H9 (cell line): ENCODE data around the gene PDXP. TPM values are rescaled to one million over a fixed set of nuclear protein-coding genes. Genes with fewer than 3 reads are reported as not detected.

Source experiments
- DNase-seq: peaks from one replicate; pipeline ENCODE4 v3.0.0-alpha.2; 2017
- H2AFZ ChIP-seq: one replicate; pipeline ENCODE4 v1.6.1; 2013; ENCODE audit warnings: mild to moderate bottlenecking, low read length, control low read depth, moderate library complexity
- H2AK5ac ChIP-seq: 2 replicates; pipeline ENCODE4 v1.6.1; 2013; ENCODE audit warnings: low read length, control low read depth, mixed read lengths; ENCODE audit not compliant: insufficient read length
- H2BK120ac ChIP-seq: one replicate; pipeline ENCODE4 v1.6.1; 2013; ENCODE audit warnings: low read depth, mild to moderate bottlenecking, low read length, control low read depth, inconsistent platforms; ENCODE audit not compliant: poor library complexity, severe bottlenecking
- H2BK12ac ChIP-seq: 2 replicates; pipeline ENCODE4 v1.6.1; 2013; ENCODE audit warnings: low read length, control low read depth, mixed read lengths, low read depth; ENCODE audit not compliant: insufficient read length
- H2BK15ac ChIP-seq: 2 replicates; pipeline ENCODE4 v1.6.1; 2013; ENCODE audit warnings: low read depth, low read length, control low read depth
- H2BK20ac ChIP-seq: one replicate; pipeline ENCODE4 v1.6.1; 2013; ENCODE audit warnings: low read depth, mild to moderate bottlenecking, low read length, control low read depth, inconsistent platforms; ENCODE audit not compliant: poor library complexity, severe bottlenecking
- H2BK5ac ChIP-seq: 2 replicates; pipeline ENCODE4 v1.6.1; 2013; ENCODE audit warnings: low read length, control low read depth, mixed read lengths; ENCODE audit not compliant: insufficient read length
- H3K14ac ChIP-seq: 2 replicates; pipeline ENCODE4 v1.6.1; 2013; ENCODE audit warnings: low read length, control low read depth; ENCODE audit not compliant: insufficient read depth
- H3K18ac ChIP-seq: 2 replicates; pipeline ENCODE4 v1.6.1; 2013; ENCODE audit warnings: low read depth, mild to moderate bottlenecking, mixed read lengths, low read length, control low read depth; ENCODE audit not compliant: insufficient read length
- H3K23ac ChIP-seq: 2 replicates; pipeline ENCODE4 v1.6.1; 2013; ENCODE audit warnings: low read length, control low read depth, mixed read lengths, low read depth; ENCODE audit not compliant: insufficient read length
- H3K23me2 ChIP-seq: 2 replicates; pipeline ENCODE4 v1.6.1; 2013; ENCODE audit warnings: low read depth, mild to moderate bottlenecking, mixed read lengths, low read length, control low read depth; ENCODE audit not compliant: insufficient read length, poor library complexity, severe bottlenecking
- H3K27ac ChIP-seq: 2 replicates; pipeline ENCODE4 v1.5.1; 2013; ENCODE audit warnings: low read length, control low read depth, mixed read lengths, low read depth; ENCODE audit not compliant: insufficient read length
- H3K27me3 ChIP-seq: 2 replicates; pipeline ENCODE4 v1.6.1; 2013; ENCODE audit warnings: low read length, control low read depth, inconsistent platforms; ENCODE audit not compliant: insufficient read depth
- H3K4ac ChIP-seq: 2 replicates; pipeline ENCODE4 v1.6.1; 2013; ENCODE audit warnings: low read depth, mild to moderate bottlenecking, control low read depth, inconsistent platforms, low read length, moderate library complexity
- H3K4me1 ChIP-seq: 2 replicates; pipeline ENCODE4 v1.6.1; 2013; ENCODE audit warnings: low read length, control low read depth, inconsistent platforms; ENCODE audit not compliant: insufficient read depth
- H3K4me2 ChIP-seq: 2 replicates; pipeline ENCODE4 v1.6.1; 2013; ENCODE audit warnings: low read length, control low read depth, mixed read lengths; ENCODE audit not compliant: insufficient read length, insufficient read depth
- H3K56ac ChIP-seq: 2 replicates; pipeline ENCODE4 v1.6.1; 2013; ENCODE audit warnings: low read depth, mild to moderate bottlenecking, mixed read lengths, low read length, control low read depth; ENCODE audit not compliant: insufficient read length
- H3K79me1 ChIP-seq: 2 replicates; pipeline ENCODE4 v1.6.1; 2013; ENCODE audit warnings: low read depth, mild to moderate bottlenecking, moderate library complexity, low read length, control low read depth, inconsistent platforms; ENCODE audit not compliant: insufficient read depth, poor library complexity, severe bottlenecking
- H3K79me2 ChIP-seq: 2 replicates; pipeline ENCODE4 v1.6.1; 2013; ENCODE audit warnings: low read length, control low read depth, inconsistent platforms; ENCODE audit not compliant: insufficient read depth
- H3K9ac ChIP-seq: 2 replicates; pipeline ENCODE4 v1.6.1; 2013; ENCODE audit warnings: low read length, control low read depth, mixed read lengths; ENCODE audit not compliant: insufficient read length; ENCODE audit errors: extremely low read depth
- H3K9me3 ChIP-seq: one replicate; pipeline ENCODE4 v1.6.1; 2013; ENCODE audit warnings: low read depth, low read length, inconsistent platforms; ENCODE audit not compliant: control insufficient read depth
- H3T11ph ChIP-seq: one replicate; pipeline ENCODE4 v1.6.1; 2013; ENCODE audit warnings: mild to moderate bottlenecking, low read length, control low read depth, inconsistent platforms
- H4K20me1 ChIP-seq: one replicate; pipeline ENCODE4 v1.6.1; 2013; ENCODE audit not compliant: control insufficient read depth, insufficient read length, insufficient read depth
- H4K5ac ChIP-seq: 2 replicates; pipeline ENCODE4 v1.6.1; 2013; ENCODE audit warnings: low read depth, mild to moderate bottlenecking, mixed read lengths, low read length, control low read depth; ENCODE audit not compliant: insufficient read length
- H4K8ac ChIP-seq: replicated peaks from 2 replicates; pipeline ENCODE4 v1.6.1; 2013; ENCODE audit warnings: low read length, control low read depth, mixed read lengths, low read depth; ENCODE audit not compliant: insufficient read length
- H4K91ac ChIP-seq: 2 replicates; pipeline ENCODE4 v1.6.1; 2013; ENCODE audit warnings: low read depth, mild to moderate bottlenecking, moderate library complexity, mixed read lengths, low read length, control low read depth; ENCODE audit not compliant: insufficient read length
- H3K27ac Mint-ChIP-seq, 3 experiments: 2 replicates in 2 of 3; 3 replicates in 1 of 3; pipeline ENCODE4 v1.8.0; 2020 to 2021; ENCODE audit warnings: mixed read lengths in 3 of 3, mild to moderate bottlenecking in 1 of 3, moderate library complexity in 1 of 3
- H3K27me3 Mint-ChIP-seq: 2 replicates; pipeline ENCODE4 v1.8.0; 2021; ENCODE audit warnings: low read depth, mild to moderate bottlenecking, moderate library complexity, mixed read lengths
- H3K36me3 Mint-ChIP-seq, 3 experiments: 2 replicates in 2 of 3; 3 replicates in 1 of 3; pipeline ENCODE4 v1.8.0; 2020 to 2021; ENCODE audit warnings: low read depth in 3 of 3, mixed read lengths in 3 of 3; ENCODE audit not compliant: insufficient read depth in 1 of 3
- H3K4me1 Mint-ChIP-seq, 2 experiments: 2 replicates each; pipeline ENCODE4 v1.8.0; 2020; ENCODE audit warnings: mixed read lengths in 2 of 2
- H3K4me3 Mint-ChIP-seq, 2 experiments: 2 replicates in 1 of 2; 3 replicates in 1 of 2; pipeline ENCODE4 v1.8.0; 2020 to 2021; ENCODE audit warnings: mild to moderate bottlenecking in 2 of 2, mixed read lengths in 2 of 2, moderate library complexity in 1 of 2
- H3K9me3 Mint-ChIP-seq, 2 experiments: 2 replicates in 1 of 2; 3 replicates in 1 of 2; pipeline ENCODE4 v1.8.0; 2020; ENCODE audit warnings: mild to moderate bottlenecking in 2 of 2, mixed read lengths in 2 of 2, moderate library complexity in 1 of 2
- WGBS: extraction: QIAGEN DNeasy Blood & Tissue Kit; methylation state at CpG from one replicate; pipeline ENCODE4 v1.1.7; 2013; ENCODE audit warnings: missing lambda C conversion rate, low lambda C conversion rate, mixed read lengths; ENCODE audit not compliant: insufficient read length; ENCODE audit errors: extremely low coverage; 5-methylcytosine and 5-hydroxymethylcytosine counted together
- total RNA-seq: library from RNA; stranded (reverse); gene quantifications from 2 replicates; pipeline ENCODE4 v1.2.1, GENCODE V29; 2021
- TF ChIP-seq, protein P1 (sequence below): fragments of 200-600 bp; sonication (generic); conservative IDR thresholded peaks from 3 replicates; pipeline ENCODE4 v1.8.0; 2021; ENCODE audit warnings: antibody characterized with exemption, mild to moderate bottlenecking

Gene PDXP
- total RNA-seq, 1 experiment from 2014 or later: 41.0 TPM

DNA sequence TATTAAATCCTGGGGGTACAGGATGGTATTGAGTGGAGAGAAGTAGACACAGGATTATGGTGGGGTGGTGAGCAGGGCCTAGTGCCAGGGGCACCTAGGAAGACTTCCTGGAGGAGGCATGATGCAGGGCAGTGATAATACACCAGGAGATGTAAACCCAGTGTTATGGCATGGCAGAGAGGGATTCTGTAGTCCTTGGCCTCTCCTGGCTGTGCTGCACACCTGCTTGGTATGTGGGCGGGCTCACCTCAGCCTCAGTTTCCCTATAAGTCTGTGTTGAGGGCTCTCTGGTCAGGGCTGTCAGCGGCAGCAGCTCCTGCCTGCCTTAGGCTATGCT is 2.2 kb downstream of the PDXP start:
- H3T11ph ChIP-seq: no peak overlapping the region
- H3K4me2 ChIP-seq: no peak overlapping the region
- Mint-ChIP-seq H3K9me3 (no peaks in the 10 kb centered on the region; a peak in 1 of 5 replicates), H3K27me3 (no peaks in the 10 kb centered on the region), H3K4me1 (peaks cover 22 to 23% of the 10 kb centered on the region in 2 experiments), H3K4me3 (peak overlapping the region; percentile 88 to 91; a peak in 4 of 5 replicates), H3K27ac (no peak overlapping the region), H3K36me3 (peaks cover 3 to 22% (median 19%) of the 10 kb centered on the region in 3 experiments; a peak in 6 of 7 replicates)
- H2BK15ac ChIP-seq: no peak overlapping the region
- H4K8ac ChIP-seq: no peak overlapping the region
- no peaks in the 10 kb centered on the region for H3K27me3 ChIP-seq
- H3K9me3 ChIP-seq: no peaks in the 10 kb centered on the region
- H4K20me1 ChIP-seq: no peaks in the 10 kb centered on the region
- peaks cover 27% of the 10 kb centered on the region; the same call in 1 of the 2 replicates for H3K79me2 ChIP-seq
- H2BK20ac ChIP-seq: no peak overlapping the region
- no peak overlapping the region for H2AFZ ChIP-seq
- no peak for DNase-seq
- H4K5ac ChIP-seq: no peak overlapping the region
- no peak overlapping the region for H4K91ac ChIP-seq
- no peak overlapping the region for H3K27ac ChIP-seq
- H3K79me1 ChIP-seq: peaks cover 15% of the 10 kb centered on the region
- no peak overlapping the region for H2BK12ac ChIP-seq
- TF ChIP-seq, protein P1, sequence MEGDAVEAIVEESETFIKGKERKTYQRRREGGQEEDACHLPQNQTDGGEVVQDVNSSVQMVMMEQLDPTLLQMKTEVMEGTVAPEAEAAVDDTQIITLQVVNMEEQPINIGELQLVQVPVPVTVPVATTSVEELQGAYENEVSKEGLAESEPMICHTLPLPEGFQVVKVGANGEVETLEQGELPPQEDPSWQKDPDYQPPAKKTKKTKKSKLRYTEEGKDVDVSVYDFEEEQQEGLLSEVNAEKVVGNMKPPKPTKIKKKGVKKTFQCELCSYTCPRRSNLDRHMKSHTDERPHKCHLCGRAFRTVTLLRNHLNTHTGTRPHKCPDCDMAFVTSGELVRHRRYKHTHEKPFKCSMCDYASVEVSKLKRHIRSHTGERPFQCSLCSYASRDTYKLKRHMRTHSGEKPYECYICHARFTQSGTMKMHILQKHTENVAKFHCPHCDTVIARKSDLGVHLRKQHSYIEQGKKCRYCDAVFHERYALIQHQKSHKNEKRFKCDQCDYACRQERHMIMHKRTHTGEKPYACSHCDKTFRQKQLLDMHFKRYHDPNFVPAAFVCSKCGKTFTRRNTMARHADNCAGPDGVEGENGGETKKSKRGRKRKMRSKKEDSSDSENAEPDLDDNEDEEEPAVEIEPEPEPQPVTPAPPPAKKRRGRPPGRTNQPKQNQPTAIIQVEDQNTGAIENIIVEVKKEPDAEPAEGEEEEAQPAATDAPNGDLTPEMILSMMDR: no peak
- no peak overlapping the region for H3K14ac ChIP-seq
- H3K23ac ChIP-seq: no peak overlapping the region
- no peak overlapping the region for H2BK120ac ChIP-seq
- H3K4ac ChIP-seq: no peak overlapping the region
- H3K56ac ChIP-seq: no peak overlapping the region
- no peak overlapping the region for H2BK5ac ChIP-seq
- no peak overlapping the region for H2AK5ac ChIP-seq
- peaks cover 7% of the 10 kb centered on the region for H3K23me2 ChIP-seq
- no CpG with 5 or more reads among the region's 2 CpGs for WGBS
- peaks cover 2% of the 10 kb centered on the region; the same call in 1 of the 2 replicates for H3K4me1 ChIP-seq
- H3K18ac ChIP-seq: no peak overlapping the region
- H3K9ac ChIP-seq: no peak overlapping the region
